Measurements from ENCODE around the gene UGT1A9. TPM values are rescaled to one million over a fixed set of nuclear protein-coding genes. Genes with fewer than 3 reads are reported as not detected.

The UGT1A9 gene
- total and polyA plus RNA-seq, 2 of the 4 experiments (the other 2 are of a cell fraction): not detected

DNA sequence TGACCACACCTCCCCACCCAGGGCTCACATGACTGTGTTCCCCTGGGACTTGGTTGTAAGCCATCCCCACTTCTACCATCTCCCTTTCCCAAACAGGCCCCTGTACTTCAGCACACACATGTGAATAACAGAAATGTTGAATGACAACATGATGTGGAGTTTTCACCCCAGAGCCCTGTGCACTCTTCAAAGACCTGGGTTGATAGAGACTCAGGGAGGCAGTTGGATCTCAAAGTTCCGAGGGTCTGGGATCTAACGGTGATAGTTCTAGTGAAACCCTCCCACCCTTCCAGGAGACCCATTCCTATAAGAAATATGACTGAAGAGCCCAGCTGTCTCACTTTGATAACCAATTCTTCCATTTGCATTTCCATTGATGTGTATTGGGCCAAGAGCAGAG is 106.3 kb downstream of the UGT1A9 start, which contains the start of gene MROH2A:
MROH2A (plus strand) TSS at position 301 of the 400 bp plus-strand sequence. CDS start 1,029 bp downstream, outside the sequence.
- POLR2A ChIA-PET (ENCODE audit: unreplicated experiment): no interaction called here
- ATAC-seq (ENCODE audit: low read depth) (no peak), DNase-seq (no peak)
- dilution Hi-C loops (cut with HindIII; ENCODE audit: low sequenced_read_pairs, unreplicated experiment): no loop called here
- H2AFZ ChIP-seq (replicated peaks; ENCODE audit: low read length, poor library complexity): no peak within 1 kb of the TSS
- no peak within 1 kb of the TSS for H4K5ac ChIP-seq (ENCODE audit: low read depth, low read length)
- H3K4me1 ChIP-seq (ENCODE audit: control insufficient read depth, insufficient read depth, low read length): no peaks in the 10 kb centered on the region
- no peaks in the 10 kb centered on the region for H3K27me3 ChIP-seq (ENCODE audit: control insufficient read depth, insufficient read depth, low read length)
- CTCF ChIA-PET: no interaction called here
- H2AK5ac ChIP-seq (ENCODE audit: low read depth, low read length): no peak within 1 kb of the TSS
- H3K9ac ChIP-seq (ENCODE audit: low read depth, low read length): no peak within 1 kb of the TSS
- no peak within 1 kb of the TSS for H2BK20ac ChIP-seq (ENCODE audit: low read depth, low read length)
- no peak within 1 kb of the TSS for H3K4me3 ChIP-seq (ENCODE audit: insufficient read depth, low read depth, low read length)
- H3K9me1 ChIP-seq (ENCODE audit: insufficient read depth, low read length): no peaks in the 10 kb centered on the region
- H2BK5ac ChIP-seq (ENCODE audit: low read depth, low read length, poor library complexity, severe bottlenecking): no peak within 1 kb of the TSS
- peaks cover 3% of the 10 kb centered on the region; the same call in 1 of the 2 replicates for H3K9me3 ChIP-seq (ENCODE audit: control insufficient read depth, insufficient read depth, low read length)
- H3K14ac ChIP-seq (replicated peaks; ENCODE audit: low read depth, low read length): no peak within 1 kb of the TSS
- no peak within 1 kb of the TSS for H2BK120ac ChIP-seq (ENCODE audit: low read depth, low read length)
- no peak within 1 kb of the TSS for H2AK9ac ChIP-seq (replicated peaks; ENCODE audit: low read depth, low read length, poor library complexity)
- H3K27ac ChIP-seq (ENCODE audit: insufficient read depth, low read length): no peak within 1 kb of the TSS
- TF ChIP-seq RCOR1 (IDR thresholded peaks at IDR 0.05; ENCODE audit: insufficient replicate concordance, low read length) (no peak), SMC3 (IDR thresholded peaks at IDR 0.05; ENCODE audit: low read depth, low read length) (no peak), NFE2L2 (IDR thresholded peaks at IDR 0.05; ENCODE audit: low read depth, low read length) (no peak), CEBPB (IDR thresholded peaks at IDR 0.05; ENCODE audit: low read depth, low read length) (no peak), FOS (IDR thresholded peaks at IDR 0.05; ENCODE audit: low read depth, low read length) (no peak), MAFK (IDR thresholded peaks at IDR 0.05; ENCODE audit: low read depth, low read length) (no peak), RAD21 (IDR thresholded peaks at IDR 0.05; ENCODE audit: low read length) (no peak)
- TF ChIP-seq, protein P1, sequence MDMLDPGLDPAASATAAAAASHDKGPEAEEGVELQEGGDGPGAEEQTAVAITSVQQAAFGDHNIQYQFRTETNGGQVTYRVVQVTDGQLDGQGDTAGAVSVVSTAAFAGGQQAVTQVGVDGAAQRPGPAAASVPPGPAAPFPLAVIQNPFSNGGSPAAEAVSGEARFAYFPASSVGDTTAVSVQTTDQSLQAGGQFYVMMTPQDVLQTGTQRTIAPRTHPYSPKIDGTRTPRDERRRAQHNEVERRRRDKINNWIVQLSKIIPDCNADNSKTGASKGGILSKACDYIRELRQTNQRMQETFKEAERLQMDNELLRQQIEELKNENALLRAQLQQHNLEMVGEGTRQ (IDR thresholded peaks at IDR 0.05; ENCODE audit: low read depth, low read length): no peak
- TF ChIP-seq, protein P2, sequence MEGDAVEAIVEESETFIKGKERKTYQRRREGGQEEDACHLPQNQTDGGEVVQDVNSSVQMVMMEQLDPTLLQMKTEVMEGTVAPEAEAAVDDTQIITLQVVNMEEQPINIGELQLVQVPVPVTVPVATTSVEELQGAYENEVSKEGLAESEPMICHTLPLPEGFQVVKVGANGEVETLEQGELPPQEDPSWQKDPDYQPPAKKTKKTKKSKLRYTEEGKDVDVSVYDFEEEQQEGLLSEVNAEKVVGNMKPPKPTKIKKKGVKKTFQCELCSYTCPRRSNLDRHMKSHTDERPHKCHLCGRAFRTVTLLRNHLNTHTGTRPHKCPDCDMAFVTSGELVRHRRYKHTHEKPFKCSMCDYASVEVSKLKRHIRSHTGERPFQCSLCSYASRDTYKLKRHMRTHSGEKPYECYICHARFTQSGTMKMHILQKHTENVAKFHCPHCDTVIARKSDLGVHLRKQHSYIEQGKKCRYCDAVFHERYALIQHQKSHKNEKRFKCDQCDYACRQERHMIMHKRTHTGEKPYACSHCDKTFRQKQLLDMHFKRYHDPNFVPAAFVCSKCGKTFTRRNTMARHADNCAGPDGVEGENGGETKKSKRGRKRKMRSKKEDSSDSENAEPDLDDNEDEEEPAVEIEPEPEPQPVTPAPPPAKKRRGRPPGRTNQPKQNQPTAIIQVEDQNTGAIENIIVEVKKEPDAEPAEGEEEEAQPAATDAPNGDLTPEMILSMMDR (conservative IDR thresholded peaks at IDR 0.05; ENCODE audit: low read depth, low read length): no peak
- H4K8ac ChIP-seq (ENCODE audit: low read depth in 2 of 2, low read length in 2 of 2): no peak within 1 kb of the TSS
- no peak within 1 kb of the TSS for H2BK15ac ChIP-seq (ENCODE audit: low read depth, low read length)
- no peak within 1 kb of the TSS for H3K4ac ChIP-seq (ENCODE audit: low read depth, low read length)
- H3K79me1 ChIP-seq (ENCODE audit: low read depth in 1 of 2, low read length in 2 of 2): no peaks in the 10 kb centered on the region
- WGBS, 2 experiments (ENCODE audit: extremely low coverage in 2 of 2, insufficient read length in 1 of 2): no CpG with 5 or more reads among the region's 2 CpGs
- intact Hi-C loops (cut with micrococcal nuclease): no loop called here
- H3K4me2 ChIP-seq (ENCODE audit: low read depth, low read length): no peak within 1 kb of the TSS
- no peak within 1 kb of the TSS for H3K23ac ChIP-seq (ENCODE audit: low read depth, low read length)
- H3K36me3 ChIP-seq (ENCODE audit: control insufficient read depth, insufficient read depth, low read length): no peaks in the 10 kb centered on the region
- in situ Hi-C loops (cut with MboI; ENCODE audit: low sequenced_read_pairs): no loop called here
- H4K20me1 ChIP-seq (ENCODE audit: insufficient read depth, low read length): no peaks in the 10 kb centered on the region
- BruUV-seq (replicated peaks): no TSS peak
- H4K91ac ChIP-seq (ENCODE audit: insufficient read depth, low read depth, low read length): no peak within 1 kb of the TSS
- H3K56ac ChIP-seq (ENCODE audit: extremely low read depth, insufficient read depth, low read length): no peak within 1 kb of the TSS
- H3K18ac ChIP-seq (ENCODE audit: low read depth, low read length): no peak within 1 kb of the TSS
